SK-N-SH (cell line): ENCODE data around the gene FLT1. TPM values are rescaled to one million over a fixed set of nuclear protein-coding genes. Genes with fewer than 3 reads are reported as not detected.
A peak's percentile ranks its signal among the peaks of the same experiment; 100 is the strongest.

Experiments
- CTCF ChIA-PET: fragments of 300-600, 350-600 bp; formaldehyde crosslinking; extraction: SDS; loops from one replicate; lab custom pipeline; 2021; lab: Yijun Ruan, JAX
- POLR2A ChIA-PET: fragments of 350-600 bp; sonication (Branson Sonifier 250); formaldehyde crosslinking; extraction: SDS; loops from one replicate; lab custom pipeline; 2020; ENCODE audit warnings: antibody characterized with exemption, inconsistent platforms; lab: Yijun Ruan, JAX
- DNase-seq: peaks from one replicate; pipeline ENCODE4 v3.0.0; 2012
- H2AFZ ChIP-seq: fragments of 200-600 bp; sonication (generic); 2 replicates; pipeline ENCODE4 v1.8.1; 2016; ENCODE audit warnings: antibody characterized with exemption, mild to moderate bottlenecking, low read depth
- H3F3A ChIP-seq: fragments of 200-600 bp; sonication (generic); replicated peaks from 2 replicates; pipeline ENCODE3; 2016; ENCODE audit warnings: antibody characterized with exemption, mild to moderate bottlenecking; ENCODE audit not compliant: insufficient read depth
- H3K27ac ChIP-seq, 2 experiments: fragments of 200-500 bp in 1 of 2; fragments of 200-600 bp in 1 of 2; sonication (Bioruptor generic) in 1 of 2; sonication (generic), shearing (Covaris generic) in 1 of 2; 2 replicates each; pipeline versions ENCODE4 v1.5.1 to v1.6.1; 2014 to 2016; ENCODE audit warnings: low read depth in 2 of 2, inconsistent platforms in 1 of 2, low read length in 1 of 2, mild to moderate bottlenecking in 1 of 2, mixed read lengths in 1 of 2
- H3K27me3 ChIP-seq: fragments of 200-600 bp; sonication (generic), shearing (Covaris generic); 2 replicates; pipeline ENCODE4 v1.6.1; 2016; ENCODE audit warnings: mixed run types; ENCODE audit not compliant: insufficient read depth
- H3K36me3 ChIP-seq, 2 experiments: fragments of 200-500 bp in 1 of 2; fragments of 200-600 bp in 1 of 2; sonication (Bioruptor generic) in 1 of 2; sonication (generic) in 1 of 2; replicated peaks in 1 of 2; 2 replicates each; pipeline versions ENCODE3 to v1.5.1; 2014 to 2016; ENCODE audit warnings: low read length in 1 of 2, mild to moderate bottlenecking in 1 of 2; ENCODE audit not compliant: insufficient read depth in 2 of 2, control insufficient read depth in 1 of 2
- H3K4me1 ChIP-seq, 2 experiments: fragments of 200-500 bp in 1 of 2; fragments of 200-600 bp in 1 of 2; sonication (Bioruptor generic) in 1 of 2; sonication (generic), shearing (Covaris generic) in 1 of 2; 2 replicates each; pipeline versions ENCODE4 v1.5.1 to v1.6.1; 2014 to 2016; ENCODE audit warnings: low read depth in 1 of 2, low read length in 1 of 2, mixed run types in 1 of 2; ENCODE audit not compliant: insufficient read depth in 2 of 2, control insufficient read depth in 1 of 2
- H3K4me2 ChIP-seq: fragments of 200-600 bp; sonication (generic), shearing (Covaris generic); 2 replicates; pipeline ENCODE4 v1.6.1; 2017; ENCODE audit warnings: mixed run types
- H3K4me3 ChIP-seq, 2 experiments: fragments of 200-500 bp in 1 of 2; fragments of 200-600 bp in 1 of 2; sonication (Bioruptor generic) in 1 of 2; sonication (generic), shearing (Covaris generic) in 1 of 2; 2 replicates each; pipeline versions ENCODE4 v1.5.1 to v1.8.1; 2014 to 2016; ENCODE audit warnings: low read depth in 2 of 2, inconsistent platforms in 1 of 2, low read length in 1 of 2, mild to moderate bottlenecking in 1 of 2, mixed read lengths in 1 of 2, moderate library complexity in 1 of 2
- H3K79me2 ChIP-seq: fragments of 200-600 bp; sonication (generic); 2 replicates; pipeline ENCODE4 v1.8.1; 2017; ENCODE audit warnings: mild to moderate bottlenecking; ENCODE audit not compliant: insufficient read depth
- H3K9ac ChIP-seq: fragments of 200-600 bp; sonication (generic); 2 replicates; pipeline ENCODE4 v1.6.1; 2017; ENCODE audit warnings: mixed run types
- H3K9me2 ChIP-seq: fragments of 200-600 bp; sonication (generic); 2 replicates; pipeline ENCODE4 v1.6.1; 2017; ENCODE audit warnings: mixed run types
- H3K9me3 ChIP-seq: fragments of 200-600 bp; sonication (generic); 2 replicates; pipeline ENCODE4 v1.6.1; 2017; ENCODE audit warnings: mixed run types, mild to moderate bottlenecking, moderate library complexity
- H4K20me1 ChIP-seq: fragments of 200-600 bp; sonication (generic); 2 replicates; pipeline ENCODE4 v1.6.1; 2017; ENCODE audit warnings: mild to moderate bottlenecking, mixed run types; ENCODE audit not compliant: insufficient read depth
- CHD2 ChIP-seq: fragments of 150-350 bp; IDR thresholded peaks from 2 replicates; pipeline ENCODE4 v1.6.1; 2018; ENCODE audit warnings: low read length; ENCODE audit not compliant: partially characterized antibody
- ELF1 ChIP-seq: IDR thresholded peaks from 2 replicates; pipeline ENCODE4 v1.4.0; 2012
- EZH2phosphoT487 ChIP-seq: fragments of 200-600 bp; sonication (generic); IDR thresholded peaks from 2 replicates; pipeline ENCODE4 v1.6.1; 2017; ENCODE audit warnings: low read depth, mixed run types, mild to moderate bottlenecking, antibody characterized with exemption, moderate library complexity, borderline replicate concordance
- FOSL2 ChIP-seq: IDR thresholded peaks from 2 replicates; pipeline ENCODE4 v1.4.0; 2012; ENCODE audit warnings: low read depth, mild to moderate bottlenecking, moderate library complexity, borderline replicate concordance
- FOXM1 ChIP-seq: IDR thresholded peaks from 2 replicates; pipeline ENCODE4 v1.4.0; 2012; ENCODE audit warnings: low read depth, mild to moderate bottlenecking
- GABPA ChIP-seq: IDR thresholded peaks from 2 replicates; pipeline ENCODE4 v1.4.0; 2012; ENCODE audit warnings: low read depth, mild to moderate bottlenecking
- JUND ChIP-seq: IDR thresholded peaks from 2 replicates; pipeline ENCODE4 v1.4.0; 2012
- MEF2A ChIP-seq: IDR thresholded peaks from 2 replicates; pipeline ENCODE4 v1.4.0; 2012; ENCODE audit warnings: low read depth, borderline replicate concordance
- NFIC ChIP-seq: IDR thresholded peaks from 2 replicates; pipeline ENCODE4 v1.4.0; 2012; ENCODE audit warnings: borderline replicate concordance
- NRF1 ChIP-seq: IDR thresholded peaks from 2 replicates; pipeline ENCODE4 v1.6.1; 2012; ENCODE audit warnings: low read depth, mild to moderate bottlenecking, low read length
- RCOR1 ChIP-seq: fragments of 150-350 bp; IDR thresholded peaks from 2 replicates; pipeline ENCODE4 v1.6.1; 2017; ENCODE audit warnings: antibody characterized with exemption, low read length
- REST ChIP-seq: IDR thresholded peaks from 2 replicates; pipeline ENCODE4 v1.6.1; 2012; ENCODE audit warnings: mild to moderate bottlenecking, low read depth, low read length, moderate library complexity
- RFX5 ChIP-seq: IDR thresholded peaks from 2 replicates; pipeline ENCODE4 v1.6.1; 2012; ENCODE audit warnings: mild to moderate bottlenecking, improper control_type of control experiment, low read length
- YY1 ChIP-seq: IDR thresholded peaks from 2 replicates; pipeline ENCODE4 v1.4.0; 2012; ENCODE audit warnings: low read depth, mild to moderate bottlenecking
- WGBS: methylation state at CpG from one replicate; pipeline ENCODE4 v1.1.6; 2017; ENCODE audit warnings: low lambda C conversion rate; 5-methylcytosine and 5-hydroxymethylcytosine counted together
- polyA plus RNA-seq, 3 experiments: library from polyadenylated mRNA; depleted of rRNA; stranded (reverse); fragments of >200 nt; gene quantifications; 2 replicates each; pipeline ENCODE4 v1.2.3, GENCODE V29; 2012
- TF ChIP-seq, protein P1 (sequence below): IDR thresholded peaks from 2 replicates; pipeline ENCODE4 v1.4.0; 2012; ENCODE audit warnings: low read depth

Gene FLT1
- polyA plus RNA-seq, 1 of the 3 experiments (the other 2 are of a cell fraction), result 0.20 TPM

DNA sequence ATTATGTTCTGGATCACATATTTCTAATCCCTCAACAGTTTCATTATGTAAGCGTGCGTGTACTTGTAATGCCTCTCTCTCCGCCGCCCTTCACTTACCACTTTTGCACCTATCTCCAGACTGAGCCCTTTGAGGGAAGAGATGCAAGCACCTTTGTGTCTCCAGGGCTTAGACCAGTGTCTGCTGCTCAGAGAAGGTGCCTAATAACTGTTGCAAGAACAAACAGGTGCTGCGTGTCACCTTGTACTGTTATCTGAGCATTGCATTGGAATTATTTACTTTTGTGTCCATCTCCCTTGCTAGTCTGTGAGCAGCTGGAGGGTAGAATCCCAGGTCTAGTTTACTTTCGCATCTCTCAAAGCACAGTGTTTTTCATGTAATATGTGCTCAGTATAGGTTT lies 156.2 kb downstream of the FLT1 start:
- no peaks in the 10 kb centered on the region for H3K9me2 ChIP-seq
- no peak for DNase-seq
- H3K36me3 ChIP-seq, result no peaks in the 10 kb centered on the region
- H3K9ac ChIP-seq, result no peak overlapping the region
- no peaks in the 10 kb centered on the region for H3K27me3 ChIP-seq
- TF ChIP-seq RFX5, result no peak
- TF ChIP-seq YY1, result no peak
- no peak for TF ChIP-seq NRF1
- no peak for TF ChIP-seq REST
- TF ChIP-seq MEF2A, result no peak
- TF ChIP-seq EZH2phosphoT487, result no peak
- no peak for TF ChIP-seq ELF1
- TF ChIP-seq JUND, result no peak
- no peak for TF ChIP-seq NFIC
- TF ChIP-seq, protein P1, sequence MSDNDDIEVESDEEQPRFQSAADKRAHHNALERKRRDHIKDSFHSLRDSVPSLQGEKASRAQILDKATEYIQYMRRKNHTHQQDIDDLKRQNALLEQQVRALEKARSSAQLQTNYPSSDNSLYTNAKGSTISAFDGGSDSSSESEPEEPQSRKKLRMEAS, result no peak
- no peak for TF ChIP-seq GABPA
- no peak for TF ChIP-seq FOXM1
- H3K9me3 ChIP-seq, result no peaks in the 10 kb centered on the region
- H3K4me3 ChIP-seq, result no peak overlapping the region
- H3K79me2 ChIP-seq, result no peaks in the 10 kb centered on the region
- no peaks in the 10 kb centered on the region for H4K20me1 ChIP-seq
- no peak overlapping the region for H3K4me2 ChIP-seq
- H3K27ac ChIP-seq, result peak overlapping the region in 1 of 2 experiments; percentile 74; a peak in 1 of 4 replicates
- H3K4me1 ChIP-seq, result peaks cover 3 to 28% of the 10 kb centered on the region in 2 experiments
- H2AFZ ChIP-seq, result no peak overlapping the region
- 77% methylated on average over 6 of the region's 6 CpGs for WGBS
- POLR2A ChIA-PET, result no interaction called here
- CTCF ChIA-PET, result interaction anchor here (3.8 kb wide), 1 partner anchor 14 kb away, joined by 22 read pairs; no protein-coding TSS in a partner anchor
- peaks cover 17% of the 10 kb centered on the region for H3F3A ChIP-seq

DNA sequence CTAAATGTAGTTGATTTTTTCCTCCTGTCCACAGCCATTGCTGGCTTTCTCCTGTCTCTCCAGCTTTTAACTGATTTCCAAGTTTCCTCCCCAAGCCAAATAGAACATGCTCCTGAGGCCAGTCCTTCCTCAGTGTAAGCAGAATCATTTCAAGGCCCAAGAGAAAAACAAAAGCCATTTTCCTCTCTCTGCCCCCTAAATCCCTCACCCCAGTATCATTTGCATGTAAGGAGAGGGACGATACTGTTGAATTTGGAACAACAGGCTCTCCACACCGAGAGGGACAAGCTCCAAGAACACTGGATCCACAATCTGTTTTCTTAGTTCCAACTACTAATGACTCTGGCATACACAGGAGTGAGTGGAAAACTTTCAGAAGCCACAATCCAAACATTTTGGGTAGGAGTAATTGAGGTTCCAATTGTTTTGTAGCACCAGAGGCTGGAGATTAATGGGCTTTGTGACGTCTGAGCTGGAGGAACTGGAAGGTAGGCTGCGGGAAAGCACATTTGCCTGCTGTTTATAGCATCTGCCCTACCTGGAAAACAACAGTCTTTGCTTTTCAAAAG lies 156.8 kb downstream of the FLT1 start:
- H3F3A ChIP-seq, result peaks cover 17% of the 10 kb centered on the region
- no peak overlapping the region for H2AFZ ChIP-seq
- H3K27me3 ChIP-seq, result no peaks in the 10 kb centered on the region
- H3K4me2 ChIP-seq, result 0 out of 2 replicates have a peak overlapping the region, but pooled peaks have one; percentile 33
- H3K9me3 ChIP-seq, result no peaks in the 10 kb centered on the region
- H3K4me3 ChIP-seq, result no peak overlapping the region
- 92% methylated on average over 4 of the region's 4 CpGs for WGBS
- ChIA-PET CTCF (interaction anchor here (3.8 kb wide), 1 partner anchor 13 kb away, joined by 22 read pairs; no protein-coding TSS in a partner anchor), POLR2A (no interaction called here)
- no peaks in the 10 kb centered on the region for H3K36me3 ChIP-seq
- no peaks in the 10 kb centered on the region for H3K79me2 ChIP-seq
- H4K20me1 ChIP-seq, result no peaks in the 10 kb centered on the region
- peaks cover 3 to 28% of the 10 kb centered on the region in 2 experiments for H3K4me1 ChIP-seq
- no peak for DNase-seq
- no peak overlapping the region for H3K9ac ChIP-seq
- TF ChIP-seq FOSL2, result no peak
- TF ChIP-seq ELF1, result no peak
- TF ChIP-seq NFIC, result no peak
- TF ChIP-seq MEF2A, result no peak
- no peak for TF ChIP-seq FOXM1
- TF ChIP-seq EZH2phosphoT487, result no peak
- no peak for TF ChIP-seq REST
- TF ChIP-seq CHD2, result no peak
- TF ChIP-seq RCOR1, result no peak
- no peaks in the 10 kb centered on the region for H3K9me2 ChIP-seq
- H3K27ac ChIP-seq, result peak overlapping the region in 1 of 2 experiments; percentile 72; a peak in 1 of 4 replicates
